ENCODE results near the gene XRRA1.

GRCh38 chr11:74818283-74818946 lies 130.5 kb downstream of the XRRA1 start:
- TF ChIP-seq YY1 (tag by site-specific recombination; IDR thresholded peaks at IDR 0.05) (no peak), CTCF (tag by site-specific recombination; IDR thresholded peaks at IDR 0.05) (no peak), ZNF544 (tag by site-specific recombination; IDR thresholded peaks at IDR 0.05) (no peak), GLI2 (tag by site-specific recombination; IDR thresholded peaks at IDR 0.05; ENCODE audit: borderline replicate concordance, low read depth) (no peak), ZNF23 (tag by site-specific recombination; IDR thresholded peaks at IDR 0.05; ENCODE audit: borderline replicate concordance) (no peak), ZNF785 (tag by site-specific recombination; IDR thresholded peaks at IDR 0.05) (no peak), ZNF155 (tag by site-specific recombination; IDR thresholded peaks at IDR 0.05) (no peak)

Data from HEK293 (cell line).